ENCODE measurements around the gene JAGN1.
"Not testable (repeated sequence)": the region's sequence is repeated elsewhere in the genome, so short reads cannot be mapped to it uniquely, and the experiment has no call there.

JAGN1 gene

DNA sequence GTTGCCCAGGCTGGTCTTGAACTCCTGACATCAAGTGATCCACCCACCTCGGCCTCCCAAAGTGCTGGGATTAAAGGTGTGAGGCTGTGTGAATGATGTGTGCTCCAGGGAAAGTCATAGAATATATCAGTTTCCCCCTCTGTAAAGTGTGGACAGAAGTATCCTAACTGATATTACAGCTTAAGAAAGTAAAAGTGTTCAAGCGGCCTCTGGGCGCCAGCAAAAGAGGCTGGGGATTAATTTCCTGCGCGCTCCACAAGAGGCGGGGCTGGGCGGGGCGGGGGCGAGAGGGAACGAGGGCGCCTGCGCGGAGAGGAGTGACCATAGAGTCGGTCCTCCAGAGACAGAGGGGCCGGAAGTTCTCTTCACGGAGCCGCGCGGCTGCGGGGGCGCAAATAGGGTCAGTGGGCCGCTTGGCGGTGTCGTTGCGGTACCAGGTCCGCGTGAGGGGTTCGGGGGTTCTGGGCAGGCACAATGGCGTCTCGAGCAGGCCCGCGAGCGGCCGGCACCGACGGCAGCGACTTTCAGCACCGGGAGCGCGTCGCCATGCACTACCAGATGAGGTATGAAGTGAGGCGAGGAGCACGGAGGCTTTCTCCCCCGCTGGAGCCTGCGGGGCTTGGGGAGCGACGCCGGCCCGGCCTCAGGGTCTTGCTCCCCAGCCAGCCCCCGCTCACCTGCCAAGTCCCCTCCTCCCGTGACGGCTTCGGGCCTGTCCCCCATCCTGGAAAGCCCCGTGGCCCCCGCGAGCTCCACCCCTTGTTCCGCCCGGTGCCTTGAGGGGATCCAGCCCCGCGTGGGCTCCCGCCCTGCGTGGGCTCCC, at the start of gene JAGN1:
TSS of gene JAGN1 (plus strand) at position 362 of the 823 bp plus-strand sequence. CDS start at position 475, 113 bp downstream.
- peak; percentile 83 for DNase-seq

DNA sequence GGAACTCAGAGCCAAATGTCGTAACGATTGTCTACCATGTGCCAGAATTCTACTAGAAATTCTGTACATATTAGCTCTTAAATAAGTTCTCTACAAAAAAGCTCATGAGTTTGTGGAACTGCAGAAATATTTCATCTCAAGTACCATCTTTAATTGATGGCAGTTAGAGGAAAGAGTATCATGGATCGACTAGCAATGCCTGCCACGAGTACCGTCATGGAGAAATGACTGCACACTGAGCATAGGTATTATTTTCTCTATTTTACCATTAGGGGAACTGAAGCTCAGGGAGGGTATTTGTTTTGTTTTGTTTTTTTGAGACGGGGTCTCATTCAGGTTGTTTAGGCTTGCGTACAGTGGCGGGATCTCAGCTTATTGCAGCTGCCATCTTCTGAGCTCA, 49.4 kb upstream of the JAGN1 start:
- DNase-seq = no peak

DNA sequence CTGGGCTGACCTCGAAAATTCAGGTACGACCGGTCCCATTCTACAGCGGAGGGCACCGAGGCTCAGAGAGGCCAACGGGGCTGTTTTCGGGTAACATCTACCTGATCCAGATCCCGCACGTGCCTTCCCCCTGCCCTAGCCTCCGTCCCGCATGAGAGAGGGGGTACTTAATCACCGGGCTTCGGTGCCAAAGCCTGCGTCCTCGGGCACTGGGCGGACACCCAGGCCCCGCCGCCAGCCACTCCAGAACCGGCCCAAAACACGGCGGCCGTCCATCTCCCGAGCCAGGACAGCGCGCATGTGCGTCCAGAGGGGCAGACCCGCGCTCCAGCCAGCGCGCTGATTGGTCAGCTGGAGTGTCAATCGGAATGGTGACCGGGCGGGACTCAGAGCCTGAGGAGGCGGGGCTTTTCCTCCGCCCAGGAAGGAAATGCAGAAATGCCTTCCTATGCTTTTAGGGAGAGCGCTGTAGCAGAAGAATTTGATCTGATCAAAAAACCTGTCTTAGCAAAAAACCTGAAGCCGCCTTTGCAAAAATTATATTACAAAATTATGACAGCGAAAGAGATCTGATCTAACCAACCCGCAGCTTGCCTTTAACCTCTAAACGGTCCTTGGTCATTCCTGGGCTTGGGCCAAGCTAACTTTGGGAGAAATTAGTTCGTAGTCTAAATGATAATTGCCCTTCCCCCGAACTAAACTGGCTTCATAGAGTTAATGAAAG, 46.5 kb upstream of the JAGN1 start, which contains the start of gene RPUSD3:
TSS of gene RPUSD3 (minus strand) at position 294 of the 724 bp plus-strand sequence. CDS start at position 276, 18 bp downstream.
- peak; percentile 80 for DNase-seq

DNA sequence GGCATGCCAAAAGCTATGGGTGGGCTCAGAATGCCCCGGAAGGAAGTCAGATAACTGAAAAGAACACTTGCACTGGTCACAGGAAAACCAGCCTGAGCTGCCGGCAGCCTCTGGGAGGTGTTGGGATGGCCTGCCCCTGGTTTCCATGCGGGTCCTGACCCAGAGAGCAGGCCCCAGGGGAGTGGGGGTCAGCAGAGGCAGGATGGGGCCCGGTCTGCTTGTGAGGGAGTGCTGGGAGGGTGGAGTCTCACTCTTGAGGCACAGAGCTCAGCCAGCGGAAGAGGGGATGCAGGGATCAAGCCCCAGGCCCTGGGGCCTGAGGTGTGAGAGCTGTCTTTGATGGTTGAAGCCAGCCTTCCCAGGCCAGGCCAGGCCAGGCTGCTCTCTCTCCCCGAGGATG, 44.2 kb upstream of the JAGN1 start:
- no peak for DNase-seq

DNA sequence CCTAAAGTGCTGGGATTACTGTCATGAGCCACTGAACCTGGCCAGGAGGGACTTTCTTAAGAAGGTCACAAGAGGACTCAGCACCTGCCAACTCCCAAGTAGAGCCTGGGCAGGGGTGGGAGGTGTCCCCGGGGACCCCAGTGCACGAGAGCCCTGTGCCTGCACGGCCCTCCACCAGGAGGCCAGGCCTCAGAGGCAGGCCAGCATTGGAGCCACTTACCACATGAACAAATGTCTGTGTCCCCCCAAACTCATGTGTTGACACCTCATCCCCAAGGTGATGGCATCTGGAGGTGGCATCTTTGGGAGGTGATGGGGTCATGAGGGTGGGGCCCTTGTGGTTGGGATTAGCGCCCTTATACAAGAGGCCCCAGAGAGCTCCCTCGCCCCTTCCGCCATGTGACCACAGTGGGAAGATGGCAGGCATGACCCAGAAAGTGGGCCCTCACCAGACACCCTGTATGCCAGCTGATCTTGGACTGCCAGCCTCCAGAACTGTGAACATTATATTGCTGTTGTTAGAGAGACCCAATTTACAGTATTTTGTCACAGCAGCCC, 43.4 kb upstream of the JAGN1 start:
- DNase-seq = no peak

DNA sequence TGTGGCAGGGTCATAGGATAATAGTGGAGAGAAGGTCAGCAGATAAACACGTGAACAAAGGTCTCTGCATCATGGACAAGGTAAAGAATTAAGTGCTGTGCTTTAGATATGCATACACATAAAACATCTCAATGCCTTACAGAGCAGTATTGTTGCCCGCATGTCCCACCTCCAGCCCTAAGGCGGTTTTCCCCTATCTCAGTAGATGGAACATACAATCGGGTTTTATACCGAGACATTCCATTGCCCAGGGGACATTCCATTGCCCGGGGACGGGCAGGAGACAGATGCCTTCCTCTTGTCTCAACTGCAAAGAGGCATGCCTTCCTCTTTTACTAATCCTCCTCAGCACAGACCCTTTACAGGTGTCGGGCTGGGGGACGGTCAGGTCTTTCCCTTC, 42.5 kb upstream of the JAGN1 start:
- DNase-seq = not testable (repeated sequence)

DNA sequence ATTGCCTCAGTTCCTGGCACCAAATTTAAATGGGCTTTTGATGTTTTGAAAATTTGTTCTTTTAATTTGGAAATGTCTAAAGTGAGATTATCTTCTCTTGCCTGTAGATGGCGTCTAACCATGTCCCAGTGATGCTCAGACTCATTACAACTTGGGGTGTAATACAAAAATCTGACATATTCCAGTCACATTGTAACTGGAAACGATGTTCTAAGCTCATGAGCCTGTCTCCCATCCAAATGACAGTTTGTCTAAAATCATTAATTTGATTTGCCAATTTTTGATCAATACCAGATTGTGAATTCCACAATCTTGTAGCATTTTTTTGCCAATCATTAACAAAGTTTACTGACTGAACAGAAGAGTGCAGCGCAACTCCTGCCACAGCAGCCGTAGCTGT, 41.5 kb upstream of the JAGN1 start:
- DNase-seq = not testable (repeated sequence)

DNA sequence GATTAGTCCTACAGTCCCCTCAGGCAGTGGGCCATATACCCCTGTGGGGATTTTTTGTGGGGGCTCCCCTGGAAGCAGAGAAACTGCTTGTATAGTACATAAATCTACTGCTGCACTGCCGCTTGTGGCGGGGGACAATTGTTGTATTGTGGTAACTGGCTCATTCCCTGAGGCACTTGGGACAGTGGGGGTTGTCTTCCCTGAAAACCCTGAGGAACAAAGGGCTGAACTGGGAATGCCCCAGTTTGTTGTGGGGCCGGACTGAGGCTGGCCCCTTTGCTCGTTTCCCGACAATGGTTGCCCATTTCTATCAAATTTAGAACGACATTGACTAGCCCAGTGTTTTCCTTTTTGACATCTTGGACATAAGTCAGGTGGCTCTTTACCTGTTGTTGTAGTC, 39.0 kb upstream of the JAGN1 start:
- not testable (repeated sequence) for DNase-seq

DNA sequence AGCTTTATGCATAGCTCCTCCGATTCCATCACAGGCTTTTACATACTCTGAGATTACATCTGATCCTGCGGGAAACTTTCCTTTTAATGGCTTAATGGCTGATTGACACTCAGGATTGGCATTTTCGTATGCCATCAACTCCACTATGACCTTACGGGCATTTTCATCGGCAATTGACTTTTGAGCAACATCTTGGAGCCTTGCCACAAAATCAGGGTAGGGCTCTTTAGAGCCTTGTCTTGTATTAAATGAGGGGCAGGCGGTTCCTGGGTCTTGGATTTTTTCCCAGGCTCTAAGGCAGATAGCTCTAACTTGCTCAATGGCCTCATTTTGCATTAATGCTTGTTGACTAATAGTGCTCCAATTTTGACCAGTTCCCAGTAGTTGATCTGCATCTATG, 38.5 kb upstream of the JAGN1 start:
- DNase-seq = not testable (repeated sequence)

DNA sequence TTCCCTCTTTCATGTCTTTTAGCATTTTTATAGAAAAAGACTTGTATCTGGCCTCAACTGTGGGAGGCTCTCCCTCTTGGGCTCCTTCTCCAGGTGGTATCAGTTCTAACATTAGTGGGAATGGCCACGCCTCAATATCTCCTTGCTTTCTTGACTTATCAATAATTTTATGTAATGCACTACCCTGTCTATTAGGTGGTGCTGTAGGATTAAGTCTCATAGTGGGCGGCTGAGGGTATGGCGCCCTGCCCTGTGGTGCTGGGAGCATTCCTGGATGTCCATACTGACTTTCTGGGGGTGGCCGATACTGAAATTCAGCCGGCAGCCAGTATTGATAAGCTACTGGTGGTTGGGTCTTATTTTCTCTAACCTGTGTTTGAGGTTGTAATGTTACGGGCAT, 37.9 kb upstream of the JAGN1 start:
- DNase-seq = no peak

DNA sequence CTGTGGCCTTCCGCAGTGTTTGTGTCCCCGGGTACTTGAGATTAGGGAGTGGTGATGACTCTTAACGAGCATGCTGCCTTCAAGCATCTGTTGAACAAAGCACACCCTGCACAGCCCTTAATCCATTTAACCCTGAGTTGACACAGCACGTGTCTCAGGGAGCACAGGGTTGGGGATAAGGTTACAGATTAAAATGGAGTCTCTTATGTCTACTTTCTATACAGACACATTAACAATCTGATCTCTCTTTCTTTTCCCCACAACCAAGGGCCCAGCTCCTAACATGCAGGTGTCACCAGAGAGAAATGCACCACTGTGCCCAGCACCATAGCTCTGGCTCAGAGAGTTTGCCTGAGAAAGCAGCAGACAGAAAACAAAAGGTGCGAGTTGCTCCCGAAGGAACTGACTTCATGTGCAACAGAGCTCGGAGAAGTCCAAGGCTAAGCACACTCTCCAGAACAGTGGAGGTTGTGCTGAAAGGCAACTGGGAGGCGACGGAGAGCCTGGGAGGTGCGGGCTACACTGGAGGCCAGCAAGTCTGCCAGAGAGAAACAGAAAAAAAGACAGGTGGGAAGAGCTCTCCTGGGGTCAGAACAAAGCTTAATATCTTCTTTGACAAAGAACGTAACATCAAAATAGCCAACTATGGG, 36.0 kb upstream of the JAGN1 start:
- DNase-seq = not testable (repeated sequence)

DNA sequence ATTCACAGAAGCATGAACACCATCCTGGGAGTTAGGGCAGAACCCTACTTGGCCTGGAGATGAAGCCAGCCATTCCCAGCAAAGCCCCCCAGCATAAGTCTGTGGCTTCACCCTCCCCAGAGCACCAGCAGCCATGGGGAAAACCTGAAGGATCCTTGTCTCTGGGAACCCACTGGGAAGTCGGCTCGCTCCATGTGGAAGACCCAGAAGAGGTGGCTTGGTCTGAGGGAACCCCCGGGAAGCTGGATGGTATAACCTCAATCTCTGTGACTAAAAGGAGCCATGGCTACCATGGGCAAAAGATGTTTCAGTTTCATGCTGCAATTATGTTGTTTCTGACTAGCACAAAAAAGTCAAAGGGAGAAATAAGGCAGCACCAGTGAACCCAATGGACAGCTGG, 34.8 kb upstream of the JAGN1 start:
- no peak for DNase-seq

DNA sequence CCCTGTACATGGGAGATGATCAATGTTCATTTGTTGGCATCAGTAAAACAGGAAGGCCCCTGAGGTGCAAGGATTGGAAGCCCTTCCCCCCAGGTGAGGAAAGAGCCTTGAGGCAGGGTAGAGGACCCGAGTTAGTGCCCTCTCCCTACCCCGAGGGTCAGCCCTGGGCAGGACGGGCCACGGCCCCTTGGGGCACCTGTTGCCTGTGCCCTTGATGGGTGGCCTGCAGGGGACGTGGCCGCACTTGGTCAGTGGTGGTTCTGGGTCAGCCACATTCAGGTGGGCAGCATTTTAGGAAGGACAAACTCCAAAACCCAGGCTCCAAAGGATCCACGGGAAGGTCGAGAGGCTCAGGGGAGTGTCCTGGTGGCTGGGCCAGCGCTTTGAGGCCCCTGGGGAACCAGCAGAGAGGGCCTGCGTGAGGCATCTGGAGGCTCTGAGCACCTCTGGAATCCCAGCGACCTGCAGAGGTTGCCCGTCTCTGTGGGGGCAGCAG, 30.8 kb upstream of the JAGN1 start:
- no peak for DNase-seq

DNA sequence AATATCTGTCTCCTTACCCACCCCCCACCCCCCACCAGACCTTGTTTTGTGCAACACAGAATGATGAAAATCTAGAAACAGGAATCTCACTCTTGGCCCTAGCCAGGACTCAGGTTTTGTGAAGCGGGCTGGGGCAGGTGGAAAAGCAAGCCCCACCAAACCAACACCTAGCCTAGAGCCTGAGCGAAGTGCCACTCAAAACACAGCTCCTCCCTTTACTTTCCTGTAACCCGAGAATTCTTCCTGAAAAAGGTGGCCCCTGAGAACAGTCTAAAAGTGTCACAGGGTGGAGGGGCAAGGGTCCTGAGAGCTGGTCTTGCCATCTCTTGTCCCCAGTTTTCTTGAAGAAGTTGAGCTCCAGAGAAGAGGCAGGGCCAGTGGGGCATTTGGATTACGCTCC, 29.2 kb upstream of the JAGN1 start:
- DNase-seq = no peak

DNA sequence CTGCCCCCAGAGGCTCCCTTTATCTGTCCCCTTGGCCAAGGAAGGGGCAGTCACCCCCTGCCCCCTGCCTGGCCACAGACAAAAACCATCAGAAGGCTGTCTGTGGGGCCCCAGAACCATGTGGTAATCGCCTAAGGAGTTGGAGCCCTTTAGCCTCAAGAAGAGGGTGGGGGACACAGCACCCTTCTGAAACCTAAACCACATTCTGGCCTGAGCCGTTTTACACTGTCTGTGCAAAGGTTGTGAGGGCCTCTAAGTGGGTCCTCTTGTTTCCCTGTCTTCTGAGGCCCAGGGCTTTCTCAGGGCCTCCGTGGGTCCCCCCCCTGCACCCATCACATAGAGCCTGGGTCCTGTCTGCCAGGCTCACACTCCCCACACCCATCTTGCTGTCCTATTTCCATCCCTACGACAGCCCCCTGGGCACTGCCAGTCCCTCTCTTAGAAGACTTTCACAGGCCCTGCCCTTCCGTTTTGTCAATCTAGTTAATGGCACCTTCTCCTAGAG, 28.7 kb upstream of the JAGN1 start:
- no peak for DNase-seq

DNA sequence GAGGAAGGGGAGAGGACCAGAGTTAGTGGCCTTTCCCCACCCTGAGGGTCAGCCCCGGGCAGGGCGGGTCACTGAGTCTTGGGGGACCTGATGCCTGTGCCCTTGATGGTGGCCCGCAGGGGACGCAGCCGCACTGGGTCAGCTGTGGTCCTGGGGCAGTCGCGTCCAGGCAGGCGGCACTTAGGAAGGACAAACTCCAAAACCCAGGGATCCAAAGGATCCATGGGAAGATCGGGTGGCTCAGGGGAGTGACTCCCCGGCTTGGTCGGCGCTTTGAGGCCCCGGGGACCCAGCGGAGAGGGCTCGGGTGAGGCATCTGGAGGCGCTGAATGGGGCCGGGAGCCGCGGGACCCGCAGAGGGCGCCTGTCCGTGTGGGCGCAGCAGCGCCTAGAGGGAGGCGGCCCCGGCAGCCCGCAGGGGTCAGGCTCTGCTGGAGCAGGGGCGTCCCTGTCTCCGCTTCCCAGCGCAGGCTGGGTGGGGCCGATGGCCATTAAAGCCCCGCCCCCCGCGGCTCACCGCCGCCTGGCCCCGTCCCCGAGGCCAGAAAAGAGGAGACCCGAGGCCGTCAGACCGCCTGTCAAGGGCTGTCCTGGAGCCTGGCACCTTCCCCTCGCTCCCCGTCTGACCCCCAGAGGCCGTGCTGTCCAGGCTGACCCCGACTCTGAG, 27.9 kb upstream of the JAGN1 start:
- DNase-seq = no peak

DNA sequence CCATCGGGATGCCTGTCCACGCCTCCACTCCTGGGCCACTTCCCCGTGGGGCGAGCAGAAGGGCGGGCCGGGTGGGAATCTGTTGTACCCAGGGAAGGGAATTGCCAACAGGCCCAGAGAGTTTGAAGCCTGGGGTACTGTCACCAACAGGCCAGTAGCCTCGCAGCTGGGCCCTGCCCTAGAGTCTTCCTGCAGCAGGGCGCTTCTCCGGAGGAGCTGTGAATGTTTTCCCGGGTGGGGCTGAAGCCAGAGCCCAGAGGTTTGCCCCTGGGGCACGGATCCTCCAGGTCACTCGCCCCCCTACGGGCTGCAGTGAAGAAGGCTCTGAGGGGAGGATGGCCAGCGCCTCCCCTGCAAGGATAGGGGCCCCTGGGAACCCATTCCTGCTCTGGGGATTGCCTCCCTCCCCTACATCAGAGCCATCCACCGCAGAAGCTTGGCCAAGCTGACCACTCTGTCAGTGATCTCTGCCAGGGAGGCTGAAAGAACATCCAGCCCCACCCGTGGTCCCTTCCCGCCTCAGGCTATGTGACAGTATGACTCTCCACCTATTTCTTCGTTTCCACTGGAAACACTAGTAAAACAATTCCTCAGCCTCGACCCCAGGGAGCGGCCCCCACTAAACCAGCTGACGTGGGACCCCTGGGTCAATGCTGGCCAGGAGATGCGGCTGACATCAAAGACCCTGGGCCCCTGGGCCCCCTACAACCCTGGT, 27.2 kb upstream of the JAGN1 start:
- no peak for DNase-seq

DNA sequence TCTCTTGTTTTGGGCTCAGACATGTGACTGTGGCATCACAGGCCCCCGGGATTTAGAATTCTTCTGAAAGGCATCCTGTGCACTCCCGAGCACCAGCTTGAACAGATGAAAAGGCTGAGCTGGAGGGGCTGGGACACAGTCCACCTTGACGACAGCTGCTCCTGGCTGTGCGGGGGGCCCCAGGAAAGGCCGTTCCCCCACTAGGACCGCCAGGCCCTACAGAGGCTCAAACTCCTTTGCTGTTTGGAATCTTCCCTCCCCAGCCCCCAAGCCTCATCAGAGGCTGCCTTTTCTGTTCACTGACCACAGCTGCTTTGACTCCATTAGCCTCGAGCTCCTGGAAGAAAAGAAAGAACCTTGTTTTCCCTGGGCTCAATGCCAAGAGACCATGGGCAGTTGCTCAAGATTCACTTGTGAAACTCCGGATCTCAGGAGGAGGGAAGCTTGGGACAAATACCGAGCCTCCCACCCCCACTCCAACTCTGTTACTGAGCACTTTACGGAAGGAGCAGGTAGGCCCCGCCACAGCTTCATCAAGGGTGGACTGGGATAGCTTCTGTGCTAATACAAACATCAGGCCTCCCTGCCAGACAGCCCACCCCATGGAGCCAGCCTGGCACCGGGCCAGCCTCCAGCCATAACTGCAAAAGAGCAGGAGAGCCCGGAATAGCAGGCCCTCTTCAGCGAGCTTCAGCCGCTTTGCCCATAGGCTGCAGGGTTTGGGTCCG, 26.0 kb upstream of the JAGN1 start:
- no peak for DNase-seq

DNA sequence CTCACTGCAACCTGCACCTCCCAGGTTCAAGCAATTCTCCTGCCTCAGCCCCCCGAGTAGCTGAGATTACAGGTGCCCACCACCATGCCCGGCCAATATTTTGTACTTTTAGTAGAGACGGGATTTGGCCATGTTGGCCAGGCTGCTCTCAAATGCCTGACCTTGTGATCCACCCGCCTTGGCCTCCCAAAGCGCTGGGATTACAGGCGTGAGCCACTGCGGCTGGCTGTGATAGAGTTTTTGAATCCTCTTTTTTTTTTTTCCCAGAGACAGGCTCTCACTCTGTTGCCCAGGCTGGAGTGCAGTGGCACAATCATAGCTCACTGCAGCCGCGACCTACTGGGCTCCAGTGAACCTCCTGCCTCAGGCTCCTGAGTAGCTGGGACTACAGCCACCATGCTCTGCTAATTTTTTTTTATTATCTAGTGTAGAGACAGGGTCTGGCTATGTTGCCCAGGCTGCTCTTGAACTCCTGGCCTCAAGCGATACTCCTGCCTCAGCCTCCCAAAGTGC, 25.2 kb upstream of the JAGN1 start:
- DNase-seq = not testable (repeated sequence)

DNA sequence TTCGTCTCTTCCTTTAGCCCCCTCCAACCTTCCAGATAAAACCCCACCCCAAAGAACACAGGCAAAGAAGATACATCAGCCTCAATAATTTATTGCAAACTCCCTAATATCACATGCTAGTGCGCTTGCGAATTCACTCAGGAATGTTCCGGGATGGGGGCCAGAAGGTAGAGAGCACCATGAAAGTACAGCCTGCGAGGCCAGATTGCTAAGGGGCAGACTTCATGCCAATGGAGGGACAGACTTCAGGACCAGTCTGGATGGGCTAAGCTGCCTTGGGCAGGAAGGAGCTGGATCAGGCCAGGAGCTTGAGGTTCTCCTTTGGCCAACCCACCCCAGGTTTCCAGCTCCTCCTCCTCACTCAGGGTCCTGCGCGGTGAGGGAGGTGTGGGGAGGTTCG, 23.8 kb upstream of the JAGN1 start:
- no peak for DNase-seq

DNA sequence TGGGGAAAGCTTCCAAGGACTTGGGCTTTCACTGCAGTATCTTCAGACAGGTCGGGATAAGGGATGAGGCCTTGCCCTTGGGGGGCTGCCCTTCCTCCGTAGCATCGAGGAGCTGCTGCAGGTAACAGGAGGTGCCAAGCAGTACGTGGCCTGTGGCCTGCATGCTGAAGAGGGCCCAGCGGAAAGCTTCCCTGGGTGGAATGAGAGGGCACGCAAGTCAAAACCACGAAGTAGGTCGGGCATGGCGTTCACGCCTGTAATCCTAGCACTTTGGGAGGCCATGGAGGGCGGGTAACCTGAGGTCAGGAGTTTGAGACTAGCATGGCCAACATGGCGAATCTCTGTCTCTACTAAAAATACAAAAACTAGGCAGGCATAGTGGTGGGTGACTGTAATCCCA, 23.3 kb upstream of the JAGN1 start:
- DNase-seq = no peak

Data from NK-92 treated with Interleukin-12 subunit alpha and Interleukin-12 subunit beta, amount 100 ng/mL, for 24 hours (cell line).